Activated CD4-positive, alpha-beta T cell treated with anti-CD3 and anti-CD28 coated beads, Interleukin-2, amount 50 U/mL, for 4 hours (primary cell): ENCODE results near the gene CELF2.
"Not testable (repeated sequence)": the region's sequence is repeated elsewhere in the genome, so short reads cannot be mapped to it uniquely, and the experiment has no call there.

Experiments used
- DNase-seq, 2 experiments: peaks; one replicate each; pipeline ENCODE4 v3.0.0-alpha.2; 2020

The CELF2 gene

DNA sequence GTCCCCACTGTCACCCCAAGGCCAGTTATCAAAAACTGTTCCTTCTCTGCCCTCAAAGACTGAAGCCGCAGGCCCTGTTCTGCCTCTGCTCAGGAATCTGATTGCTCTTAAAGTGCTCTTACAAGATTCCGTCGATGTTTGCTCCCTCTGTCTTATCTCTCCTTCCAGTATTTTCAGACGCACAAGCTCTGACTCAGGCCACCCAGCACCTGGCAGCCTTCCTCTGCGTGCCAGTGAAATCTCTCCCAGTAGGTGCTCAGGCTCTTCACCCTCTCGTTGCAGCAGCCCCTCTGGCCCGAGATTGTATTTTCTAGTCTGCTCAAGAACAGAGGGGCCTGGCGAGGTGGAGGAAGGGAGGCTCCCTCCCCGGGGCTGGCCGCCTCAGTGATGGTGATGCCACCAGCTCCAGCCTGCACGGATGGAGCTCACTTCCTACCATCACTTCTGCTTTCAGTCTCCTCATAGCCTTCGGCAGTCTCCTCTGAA is 317.5 kb downstream of the CELF2 start:
- no peak for DNase-seq

DNA sequence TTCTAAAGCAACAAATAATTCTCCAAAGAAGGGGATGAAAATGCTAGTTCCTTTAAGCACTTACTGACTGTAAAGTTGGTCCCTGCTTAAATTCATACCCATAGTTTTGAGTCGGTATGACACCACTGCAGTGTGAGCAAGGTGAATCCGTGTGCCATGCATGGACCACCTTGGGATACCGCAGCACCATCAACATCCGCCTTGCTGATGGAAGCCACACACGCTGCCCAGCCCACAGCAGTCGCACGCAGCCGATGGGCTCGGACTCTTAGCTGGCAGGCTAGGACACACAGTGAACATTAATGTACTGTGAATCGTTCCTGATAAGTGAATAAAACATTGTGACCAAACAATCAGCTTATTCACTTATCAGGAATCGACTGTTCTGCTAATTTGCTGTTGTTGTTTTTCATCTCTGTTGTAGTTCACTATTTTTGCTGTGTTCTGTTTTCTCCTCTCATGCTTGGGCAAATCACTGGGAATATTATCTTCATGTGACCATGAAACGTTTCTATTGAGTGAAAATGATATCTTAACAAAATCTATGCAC is 318.3 kb downstream of the CELF2 start:
- DNase-seq = no peak

DNA sequence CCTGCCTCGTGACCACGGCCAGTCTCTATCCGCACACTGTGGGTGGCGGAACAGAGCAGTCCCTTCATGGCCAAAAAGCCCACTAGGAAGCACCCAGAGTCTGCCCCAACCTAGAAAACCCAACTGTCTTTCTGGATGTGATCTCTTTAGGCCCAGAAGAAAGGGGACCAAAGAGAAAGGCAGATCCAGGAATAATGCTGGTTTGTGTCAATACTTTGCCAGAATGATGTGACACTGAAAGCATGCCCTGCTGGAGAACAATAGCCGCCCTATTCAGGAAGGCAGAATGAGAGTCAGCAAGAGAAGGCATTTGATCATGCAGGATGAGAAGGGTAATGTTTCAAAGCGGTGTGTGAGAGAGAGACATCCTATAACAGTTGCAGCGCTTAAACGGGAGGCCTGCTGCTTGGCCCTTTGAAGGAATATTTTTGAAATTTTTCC is 319.1 kb downstream of the CELF2 start:
- DNase-seq = no peak

DNA sequence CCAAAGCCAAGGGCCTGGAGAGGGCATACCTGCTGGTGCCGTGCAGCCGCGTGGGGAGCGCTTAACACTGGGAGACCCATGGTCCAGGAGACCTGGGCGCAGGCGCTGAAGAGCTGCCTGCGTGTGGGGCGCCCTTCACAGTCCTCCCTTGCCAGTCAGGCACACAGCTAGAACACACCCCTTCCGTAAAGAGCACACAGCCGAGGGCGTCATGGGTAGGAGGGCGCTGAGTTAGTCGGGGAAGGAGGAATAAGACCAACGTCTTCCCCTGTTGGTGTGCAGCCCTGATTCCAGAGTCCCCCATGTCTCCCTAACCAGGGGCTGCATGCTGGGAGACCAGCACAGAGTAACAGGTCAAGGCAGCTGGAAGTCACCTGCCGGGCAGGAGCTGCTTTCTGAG is 319.8 kb downstream of the CELF2 start:
- peak in 1 of 2 experiments; percentile 11 for DNase-seq

DNA sequence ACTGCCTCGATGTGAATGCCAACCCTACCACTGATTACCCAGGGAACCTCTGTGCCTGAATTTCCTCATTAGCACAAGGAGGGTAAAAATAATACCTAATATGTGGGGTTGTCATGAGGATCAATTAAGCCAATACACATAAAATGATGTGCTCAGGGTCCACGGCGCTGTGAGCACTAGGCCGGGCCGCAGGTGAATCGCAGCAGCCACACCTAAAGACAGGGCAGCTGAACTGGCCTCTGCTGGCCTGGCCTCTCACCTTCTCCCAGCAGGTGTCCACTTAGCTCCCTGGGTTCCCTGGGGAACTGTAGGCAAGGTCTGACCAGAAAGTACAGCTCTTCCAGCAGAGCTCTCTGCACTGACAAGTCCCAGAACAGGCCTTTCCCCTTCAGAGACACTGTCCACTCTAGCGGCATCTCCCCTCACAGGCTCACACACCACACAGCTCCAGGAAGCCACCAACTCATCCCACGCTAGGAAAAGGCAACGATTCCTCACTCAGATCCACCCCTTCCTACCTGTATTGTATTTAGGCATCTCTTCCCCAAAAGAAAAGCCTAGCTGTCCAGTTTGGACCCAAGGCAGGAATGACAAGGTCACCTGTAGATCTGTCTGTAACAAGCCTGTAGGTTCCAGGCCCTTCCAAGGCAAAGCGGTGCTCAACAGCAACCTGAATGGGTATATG is 320.6 kb downstream of the CELF2 start:
- DNase-seq = no peak

DNA sequence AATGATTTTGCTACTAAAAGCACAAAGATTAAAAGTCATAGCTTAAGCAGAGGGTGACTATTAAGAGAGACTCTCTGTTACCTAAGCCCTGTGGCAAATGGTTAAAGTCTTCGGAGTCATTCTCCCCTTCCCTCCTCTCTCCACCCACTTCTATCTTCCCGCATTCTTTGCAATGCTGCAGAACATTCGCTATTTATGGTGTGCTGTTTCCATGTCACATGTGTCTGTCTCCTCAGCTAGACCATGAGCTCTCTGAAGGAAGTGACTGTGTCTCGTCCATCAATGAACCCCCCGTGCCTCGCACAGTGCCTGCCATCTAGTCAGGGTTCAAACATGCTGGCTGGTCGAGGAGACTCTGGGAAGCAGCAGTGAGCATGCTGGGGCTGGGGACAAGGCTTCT is 321.3 kb downstream of the CELF2 start:
- DNase-seq = no peak

DNA sequence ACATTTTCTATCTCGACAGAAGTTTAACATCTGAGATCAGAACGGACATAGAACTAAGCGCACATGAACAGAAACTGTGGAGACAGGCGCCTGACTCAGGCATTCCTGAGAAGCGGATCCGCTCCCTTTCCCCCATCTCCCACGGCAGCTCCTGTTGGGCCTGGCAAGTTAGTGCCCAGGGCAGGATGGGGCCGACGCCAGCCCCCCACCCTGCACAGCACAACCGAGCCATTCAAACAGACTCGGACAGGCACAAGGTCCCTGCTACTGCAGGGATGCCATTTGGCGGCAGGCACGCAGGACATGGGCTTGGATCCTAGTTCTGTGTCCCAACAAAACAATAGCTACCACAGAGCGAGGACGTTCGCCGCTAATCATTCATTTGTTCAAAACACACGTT is 322.0 kb downstream of the CELF2 start:
- no peak for DNase-seq

DNA sequence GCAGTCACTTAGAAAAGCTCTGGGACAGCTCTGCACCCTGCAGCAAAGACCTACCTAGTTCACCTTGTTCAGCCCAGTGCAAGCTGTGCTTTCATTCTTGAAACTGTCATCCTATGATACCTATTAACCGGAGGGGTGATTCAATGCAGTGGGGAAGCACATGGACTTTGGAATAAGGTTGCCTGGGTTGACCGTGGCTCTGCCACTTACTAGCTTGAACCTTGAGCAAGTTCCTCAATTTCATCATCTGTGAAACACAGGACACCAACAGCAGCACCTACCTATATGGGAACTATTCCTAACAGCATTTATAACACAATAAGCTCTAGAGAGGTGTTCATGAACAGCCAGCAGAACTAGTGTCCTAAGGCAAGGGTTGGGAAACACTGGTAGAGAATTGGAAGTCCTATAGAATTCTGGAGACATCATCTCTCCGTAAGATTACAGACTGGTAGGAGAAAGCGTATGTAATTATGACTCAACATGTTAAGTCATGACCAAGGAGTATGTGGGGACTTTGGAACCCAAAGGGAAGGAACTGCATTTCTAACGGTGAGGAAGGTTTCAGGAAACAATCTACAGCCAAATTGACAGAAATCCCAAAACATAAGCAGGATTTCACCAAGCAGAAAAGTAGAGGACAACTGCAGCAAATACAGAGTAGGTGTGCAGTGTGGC is 323.8 kb downstream of the CELF2 start:
- DNase-seq = no peak

DNA sequence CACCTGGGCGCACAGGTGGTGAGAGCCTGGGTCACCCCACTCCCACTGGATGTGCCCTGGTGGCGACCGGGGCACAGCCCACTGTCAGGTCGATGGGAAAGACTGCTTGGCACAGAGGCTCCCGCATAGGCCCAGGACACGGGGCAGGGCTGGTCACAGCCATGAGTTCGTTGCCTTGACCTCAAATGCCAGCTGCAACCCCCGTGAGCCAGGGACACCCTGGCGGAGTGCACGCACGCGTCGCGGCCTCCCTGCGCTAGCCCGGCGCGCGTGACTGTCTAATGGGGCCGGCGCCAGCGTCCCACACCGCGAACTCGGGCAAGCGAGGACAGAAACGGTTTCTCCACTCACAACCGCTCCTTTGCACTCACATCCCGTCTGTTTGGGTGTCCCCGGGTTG is 326.4 kb downstream of the CELF2 start:
- no peak for DNase-seq

DNA sequence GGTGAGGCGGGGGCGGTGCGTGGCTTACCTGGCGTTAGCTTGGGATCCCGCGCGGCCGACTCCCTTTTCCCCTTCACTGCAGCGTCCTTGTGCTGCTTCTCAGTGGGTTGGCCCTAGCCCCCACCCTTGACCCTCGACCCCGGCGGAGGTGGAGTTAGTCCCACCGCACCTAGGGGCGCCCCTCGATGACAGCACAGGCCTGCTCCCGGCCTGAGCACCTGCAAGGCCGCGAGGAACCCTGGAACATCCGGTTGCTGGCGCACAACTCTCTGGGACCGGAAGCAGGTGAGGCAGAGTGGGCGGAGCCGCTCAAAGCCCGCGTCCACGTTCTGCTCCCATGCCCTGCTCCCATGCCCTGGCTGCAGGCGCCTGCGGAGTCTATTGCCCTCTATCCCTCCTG is 326.9 kb downstream of the CELF2 start:
- DNase-seq = no peak

DNA sequence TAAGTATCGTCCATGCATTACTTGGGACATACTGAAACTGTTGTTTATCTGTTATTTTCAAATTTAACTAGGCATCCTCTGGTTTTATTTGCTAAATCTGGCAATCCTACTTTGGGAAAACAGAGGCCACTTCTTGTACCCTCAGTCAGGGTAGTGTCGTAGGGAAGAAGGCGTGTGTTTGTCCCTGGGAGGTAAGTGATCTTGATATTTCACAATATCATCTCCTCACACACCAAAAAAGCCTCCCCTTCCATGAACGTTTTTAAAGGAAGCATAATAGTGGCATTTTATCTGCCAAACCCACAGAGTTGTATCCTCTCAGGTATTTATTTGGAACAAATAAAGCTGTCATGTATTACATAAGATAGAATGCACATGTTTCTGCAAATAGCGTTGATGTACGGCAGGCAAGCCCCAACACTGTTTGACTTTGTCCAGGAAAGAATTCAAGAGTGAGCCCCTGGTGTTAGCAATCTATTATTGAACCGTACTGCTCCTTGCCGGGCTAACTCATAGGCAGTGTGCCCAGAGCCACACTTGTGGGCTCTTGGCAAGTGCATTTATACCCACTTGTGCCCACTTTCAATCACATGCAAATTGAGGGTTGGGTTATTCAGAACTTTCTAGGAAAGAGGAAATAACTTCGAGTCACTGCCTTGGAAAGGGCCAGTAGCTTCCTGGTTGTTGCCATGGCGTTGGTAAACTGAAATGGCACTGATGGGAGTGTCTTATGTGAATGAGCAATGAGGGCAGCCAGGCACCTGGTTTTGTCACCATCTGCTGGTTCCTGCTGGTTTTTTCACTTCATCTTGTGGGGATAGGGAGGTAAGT is 327.8 kb downstream of the CELF2 start:
- no peak for DNase-seq

DNA sequence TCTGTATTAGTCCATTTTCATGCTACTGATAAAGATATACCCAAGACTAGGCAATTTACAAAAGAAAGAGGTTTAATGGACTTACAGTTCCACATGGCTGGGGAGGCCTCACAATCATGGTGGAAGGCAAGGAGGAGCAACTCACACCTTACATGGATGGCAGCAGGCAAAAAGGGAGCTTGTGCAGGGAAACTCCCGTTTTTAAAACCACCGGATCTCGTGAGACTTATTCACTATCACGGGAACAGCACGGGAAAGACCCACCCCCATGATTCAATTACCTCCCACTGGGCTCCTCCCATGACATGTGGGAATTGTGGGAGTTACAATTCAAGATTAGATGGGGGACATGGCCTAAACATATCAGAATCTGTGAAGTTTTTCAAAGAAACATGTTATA is 329.9 kb downstream of the CELF2 start:
- not testable (repeated sequence) for DNase-seq

DNA sequence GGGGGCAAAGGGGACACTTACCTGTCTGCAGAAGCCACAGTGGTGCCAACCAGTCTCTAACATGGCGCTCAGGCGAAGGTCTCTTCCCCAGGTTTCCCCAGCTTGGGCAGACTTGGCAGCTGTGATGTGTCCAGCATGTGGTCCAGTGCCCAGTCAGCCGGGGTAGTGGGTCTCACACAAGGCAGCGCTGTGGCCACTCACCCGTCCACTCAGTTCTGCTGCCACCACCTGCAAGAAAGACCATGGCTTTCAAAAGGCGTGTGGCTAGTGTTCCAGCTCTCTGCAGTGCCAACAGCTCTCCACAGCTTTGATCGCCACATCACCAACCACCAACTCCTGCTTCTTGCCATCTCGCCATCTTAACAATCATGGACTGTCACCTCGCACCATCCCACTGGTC is 334.1 kb downstream of the CELF2 start:
- no peak for DNase-seq

DNA sequence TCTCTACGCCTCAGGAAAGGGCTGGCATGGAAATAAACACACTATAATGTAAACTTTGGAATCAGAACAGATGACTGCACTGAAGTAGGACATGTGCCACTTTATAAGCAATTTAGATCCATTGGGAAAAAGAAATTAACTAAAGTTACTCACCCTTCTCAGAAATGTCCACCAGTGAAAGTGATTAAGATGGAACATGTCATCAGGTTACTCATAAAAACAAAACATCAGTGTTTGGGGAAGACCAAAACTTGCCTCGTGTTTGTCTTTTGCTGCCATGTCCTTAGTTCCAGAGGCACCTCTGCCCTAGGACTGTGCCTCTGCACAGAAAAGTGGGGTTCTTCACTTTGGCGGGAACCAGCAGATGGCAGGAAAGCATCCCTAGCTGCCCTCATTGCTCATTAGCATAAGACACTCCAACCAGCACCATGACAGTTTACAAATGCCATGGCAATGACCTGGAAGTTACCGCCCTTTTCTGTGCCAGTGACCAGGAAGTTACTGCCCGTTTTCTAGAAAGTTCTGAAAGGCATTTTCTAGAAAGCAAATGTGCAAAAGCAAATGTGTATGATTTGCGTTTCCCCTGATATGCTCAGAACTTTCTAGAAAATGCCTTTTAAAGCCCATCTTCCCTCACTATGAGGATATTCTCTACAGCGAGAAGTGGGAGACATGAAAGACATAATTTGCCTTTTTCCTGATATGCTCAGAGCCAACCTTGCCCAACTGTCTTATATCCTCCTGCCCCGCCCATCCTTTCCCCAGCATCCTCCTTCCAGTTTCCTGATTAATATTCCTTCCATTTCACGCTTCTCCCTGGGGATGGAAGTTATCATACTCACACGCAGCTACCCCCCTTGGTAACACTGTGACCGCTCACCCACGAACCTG is 335.6 kb downstream of the CELF2 start:
- DNase-seq = no peak

DNA sequence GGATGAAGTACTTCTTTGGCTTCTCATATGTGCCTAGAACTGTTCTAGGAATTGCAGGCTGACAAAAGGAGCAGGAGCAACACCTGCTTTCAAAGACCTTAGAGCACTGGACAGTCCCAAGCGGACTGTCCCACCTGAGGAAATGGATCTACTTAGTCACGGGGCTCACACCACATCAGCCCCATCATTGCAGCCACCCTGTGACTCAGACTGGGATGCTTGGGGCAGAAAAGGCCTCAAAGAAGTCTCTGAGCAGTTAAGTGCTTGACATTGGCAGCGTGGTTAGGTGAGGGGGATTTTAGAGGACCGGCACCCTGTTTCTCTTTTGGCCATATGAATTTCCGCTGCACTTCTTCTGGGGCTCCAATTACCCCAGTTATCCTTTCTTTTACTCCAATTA is 337.2 kb downstream of the CELF2 start:
- DNase-seq = no peak

DNA sequence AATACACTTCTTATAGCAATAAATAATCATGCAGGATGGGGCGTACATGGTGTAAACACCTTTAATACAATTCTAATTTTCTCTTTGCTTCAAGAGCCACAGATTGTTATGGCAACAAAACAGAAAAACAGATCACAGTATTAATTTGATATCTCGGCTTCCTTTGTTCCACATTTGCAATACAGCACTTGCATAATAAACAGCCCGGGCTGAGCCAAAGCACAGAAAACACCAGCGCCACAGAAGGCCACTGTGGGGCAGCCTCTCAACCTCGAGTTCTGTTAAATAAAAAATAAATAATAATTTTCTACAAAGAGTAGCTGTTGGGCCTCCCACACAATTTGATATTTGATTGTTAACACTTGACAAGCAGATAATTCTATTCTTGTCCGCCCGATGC is 337.9 kb downstream of the CELF2 start:
- DNase-seq = no peak

DNA sequence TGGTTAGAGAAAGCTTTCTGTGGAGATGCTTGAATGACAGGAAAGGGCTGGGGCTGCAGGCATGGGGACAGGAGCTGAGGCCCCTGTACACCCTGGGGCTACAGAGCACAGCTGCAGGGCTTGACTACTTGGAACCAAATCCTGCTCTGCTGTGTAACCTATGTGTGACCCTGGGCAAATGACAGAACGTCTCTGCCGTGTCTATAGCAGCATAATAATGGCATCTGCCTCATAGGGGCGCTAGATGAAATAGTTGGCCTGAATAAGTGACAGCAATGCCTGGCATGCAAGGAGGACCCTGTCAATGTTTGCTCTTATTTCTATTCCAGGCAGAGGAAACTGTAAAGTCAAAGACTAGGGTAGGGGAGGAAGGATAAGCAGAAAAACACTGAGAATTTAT is 339.8 kb downstream of the CELF2 start:
- no peak for DNase-seq

DNA sequence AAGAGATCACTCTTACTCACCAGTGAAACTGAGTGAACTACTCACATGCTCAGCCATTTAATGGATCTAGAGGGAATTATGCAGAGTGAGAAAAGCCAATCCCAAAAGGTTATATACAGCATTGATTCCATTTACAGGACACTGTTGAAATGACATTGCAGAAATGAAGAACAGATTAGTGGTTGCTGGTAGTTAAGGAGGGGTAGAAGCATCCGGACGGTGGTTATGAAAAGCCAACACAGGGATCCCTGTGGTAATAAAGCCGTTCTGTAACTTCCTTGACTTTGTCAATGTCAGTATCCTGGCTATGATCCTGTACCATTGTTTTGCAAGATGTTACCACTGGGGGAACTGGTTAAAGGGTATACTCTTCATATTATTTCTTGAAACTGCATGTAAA is 340.3 kb downstream of the CELF2 start:
- DNase-seq = no peak

DNA sequence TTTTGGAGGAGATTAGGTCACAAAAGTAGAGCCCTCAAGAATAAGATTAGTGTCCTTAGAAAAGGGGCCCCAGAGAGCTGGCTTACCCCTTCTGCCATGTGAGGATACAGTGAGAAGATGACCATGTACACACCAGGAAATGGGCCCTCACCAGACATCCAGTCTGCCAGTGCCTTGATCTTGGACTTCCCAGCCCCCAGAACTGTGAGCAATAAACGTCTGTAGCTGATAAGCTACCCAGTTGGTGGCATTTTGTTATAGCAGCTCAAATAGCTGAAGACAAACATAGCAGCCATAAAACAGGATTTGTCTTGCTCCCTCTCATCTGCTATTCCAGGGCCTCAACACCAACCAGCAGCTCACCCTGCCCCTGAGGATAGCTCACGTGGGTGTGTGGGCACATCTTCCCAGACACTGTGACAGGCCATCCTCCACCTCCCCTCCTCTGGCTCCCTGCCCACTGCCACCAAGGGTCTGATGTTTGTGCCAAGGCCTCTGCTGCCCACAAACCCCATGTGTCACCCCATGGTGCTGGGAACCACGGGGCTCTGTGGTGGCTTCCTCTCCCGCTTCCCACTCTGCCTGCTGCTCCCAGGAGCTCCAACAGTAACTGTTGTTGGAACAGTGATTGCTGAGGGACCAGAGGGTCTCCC is 341.4 kb downstream of the CELF2 start:
- DNase-seq = no peak

DNA sequence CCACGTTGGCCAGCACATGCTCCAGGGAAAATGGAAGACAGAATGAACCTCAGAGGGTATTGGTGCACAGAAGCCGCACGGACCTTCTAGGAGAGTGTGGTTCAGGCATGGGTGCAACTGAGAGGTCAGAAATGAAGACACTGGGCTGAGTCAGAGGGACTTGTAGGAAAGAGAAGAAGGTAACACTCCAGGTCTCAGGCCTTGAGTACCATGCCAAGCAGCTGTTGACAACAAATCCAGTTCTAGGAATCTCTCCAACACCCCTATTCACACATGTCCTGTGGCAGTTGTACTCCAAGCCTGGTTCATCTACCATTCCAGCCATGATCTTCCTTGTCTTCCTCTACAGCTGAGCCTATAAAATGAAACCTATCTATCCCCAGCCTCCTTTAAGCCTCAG is 342.2 kb downstream of the CELF2 start:
- DNase-seq = no peak

DNA sequence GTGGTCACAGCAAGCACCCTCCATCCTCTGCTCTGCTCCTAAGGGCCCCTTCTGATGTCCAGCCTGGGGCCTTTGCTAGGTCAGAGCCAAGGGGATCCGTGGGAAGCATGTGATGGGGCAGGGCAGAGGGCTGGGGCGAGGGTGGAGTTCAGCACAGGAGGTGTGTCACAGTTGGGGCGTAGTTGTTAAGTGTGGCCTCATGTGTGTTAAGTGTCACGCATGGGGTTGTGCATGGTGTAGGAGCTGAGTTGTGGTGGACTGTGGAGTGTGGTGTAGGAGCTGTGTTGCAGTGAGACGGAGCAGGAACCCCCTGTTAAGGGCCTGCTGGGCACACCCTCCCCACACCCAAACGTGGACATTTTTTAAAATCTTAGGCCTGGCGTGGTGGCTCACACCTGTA is 345.8 kb downstream of the CELF2 start:
- no peak for DNase-seq

DNA sequence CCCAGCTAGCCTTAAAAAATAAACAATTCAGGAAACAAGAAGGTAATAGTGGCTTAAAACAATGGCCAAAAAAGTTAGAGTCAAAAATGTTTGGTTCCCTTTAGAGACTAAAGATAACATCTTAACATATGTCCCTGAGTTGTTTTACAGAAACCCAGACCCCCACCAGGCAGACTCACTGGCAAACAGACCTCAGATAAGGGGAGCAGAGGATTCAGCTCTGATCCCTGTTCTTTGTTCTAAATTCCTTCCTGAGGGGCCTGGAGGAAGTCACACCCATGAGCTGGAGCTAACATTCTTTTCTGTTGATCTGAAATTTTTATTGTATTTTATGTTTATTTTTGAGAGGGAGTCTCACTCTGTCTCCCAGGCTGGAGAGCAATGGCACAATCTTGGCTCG is 346.6 kb downstream of the CELF2 start:
- DNase-seq = no peak
